22Rv1 (cell line): ENCODE data around the gene PCGF5.

ENCODE experiments used
- H3K27ac ChIP-seq: fragments of 450-650 bp; 2 replicates; pipeline ENCODE4 v1.5.1; 2017
- CTCF ChIP-seq: fragments of 450-650 bp; IDR thresholded peaks from 2 replicates; pipeline ENCODE4 v1.5.1; 2017; ENCODE audit warnings: mild to moderate bottlenecking
- ZFX ChIP-seq: fragments of 450-650 bp; IDR thresholded peaks from 2 replicates; pipeline ENCODE4 v1.6.1; 2017; ENCODE audit warnings: antibody characterized with exemption, borderline replicate concordance

PCGF5 gene

GRCh38 chr10:91200314-91201212, 19.9 kb upstream of the PCGF5 start:
- H3K27ac ChIP-seq, result no peak overlapping the region
- TF ChIP-seq CTCF (no peak), ZFX (no peak)

GRCh38 chr10:91201213-91201996, 19.1 kb upstream of the PCGF5 start:
- H3K27ac ChIP-seq, result no peak overlapping the region
- TF ChIP-seq ZFX (no peak), CTCF (no peak)

GRCh38 chr10:91206427-91206826, 14.0 kb upstream of the PCGF5 start:
- TF ChIP-seq CTCF (no peak), ZFX (no peak)

GRCh38 chr10:91206837-91207474, 13.5 kb upstream of the PCGF5 start:
- no peak overlapping the region for H3K27ac ChIP-seq
- TF ChIP-seq CTCF (no peak), ZFX (no peak)

More at GRCh38 chr10:91206427-91206826, 14.0 kb upstream of the PCGF5 start:
- H3K27ac ChIP-seq, result no peak overlapping the region

- TF ChIP-seq CTCF, result no peak
- no peak for TF ChIP-seq ZFX
- no peak overlapping the region for H3K27ac ChIP-seq
Observed at GRCh38 chr10:91208642-91209041, 11.8 kb upstream of the PCGF5 start.

- no peak for TF ChIP-seq CTCF
- no peak for TF ChIP-seq ZFX
- H3K27ac ChIP-seq, result no peak overlapping the region
Observed at GRCh38 chr10:91210014-91210413, 10.4 kb upstream of the PCGF5 start.
